ENCODE data around the gene TMED7. TPM values are rescaled to one million over a fixed set of nuclear protein-coding genes. Genes with fewer than 3 reads are reported as not detected.
A peak's percentile ranks its signal among the peaks of the same experiment; 100 is the strongest.

TMED7 gene
- total and polyA plus RNA-seq, 2 of the 13 experiments (the other 11 are each of a cell fraction or from before 2014, with no cell fraction given), result 58.0 to 113 TPM

DNA sequence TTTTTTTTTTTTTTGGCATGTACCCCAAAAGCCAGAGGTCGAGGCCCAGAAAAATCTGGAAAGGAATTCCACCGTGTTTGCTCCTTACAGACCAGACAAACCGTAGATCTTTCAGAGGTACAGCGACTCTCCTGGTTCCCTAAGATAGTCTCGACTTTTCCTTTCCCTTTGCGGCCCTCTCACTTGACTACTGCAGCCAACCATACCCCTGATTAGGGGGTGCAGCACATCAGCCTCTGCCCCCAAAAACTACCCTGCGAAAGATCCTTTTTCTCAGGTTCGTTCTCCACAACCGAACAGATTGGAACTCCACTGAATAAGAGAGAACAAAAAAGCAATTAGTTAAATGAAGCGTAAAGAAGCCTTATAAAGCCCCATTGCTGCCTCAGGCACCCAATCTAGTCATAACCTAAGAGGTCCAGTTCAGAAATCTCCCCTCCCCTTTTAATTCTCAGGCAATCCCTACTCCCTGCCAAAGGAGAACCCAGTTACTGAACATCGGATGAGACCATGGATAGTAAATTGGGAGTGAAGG lies 23.2 kb downstream of the TMED7 start:
- H3K4me1 ChIP-seq (ENCODE audit: insufficient read depth, low read length), result no peaks in the 10 kb centered on the region
- no peaks in the 10 kb centered on the region for H3K9me3 ChIP-seq (ENCODE audit: low read length)
- DNase-seq (ENCODE audit: low spot score) (no peak), ATAC-seq (peak; percentile 15), FAIRE-seq (no peak)
- CTCF ChIA-PET (ENCODE audit: low intra/inter-chr PET ratio, low total read pairs), result no interaction called here
- 0 out of 6 replicates have a peak overlapping the region, but pooled peaks of 1 of the 3 experiments have one; percentile 68 for H3K4me3 ChIP-seq (replicated peaks in 1 of 3; ENCODE audit: insufficient read depth in 1 of 3, low read depth in 2 of 3, low read length in 3 of 3)
- H2AFZ ChIP-seq (ENCODE audit: low read length), result no peak overlapping the region
- H3K79me2 ChIP-seq (ENCODE audit: insufficient read depth, low read length), result no peaks in the 10 kb centered on the region
- H3K27me3 ChIP-seq (ENCODE audit: control insufficient read depth in 1 of 2, insufficient read depth in 2 of 2, low read length in 2 of 2), result no peaks in the 10 kb centered on the region
- H3K9ac ChIP-seq (ENCODE audit: insufficient read depth, low read depth, low read length), result no peak overlapping the region
- H3K36me3 ChIP-seq (replicated peaks in 1 of 2; ENCODE audit: control insufficient read depth in 1 of 2, insufficient read depth in 2 of 2, low read length in 2 of 2), result no peaks in the 10 kb centered on the region
- no peak overlapping the region for H3K27ac ChIP-seq (ENCODE audit: extremely low read length, insufficient read depth, low read length)
- intact Hi-C loops (cut with micrococcal nuclease; ENCODE audit: unreplicated experiment) (no loop called here), in situ Hi-C loops (cut with HindIII; ENCODE audit: extremely low pct_ligation_motif_present, low pct_unique_long_range_greater_than_20kb) (no loop called here)
- 94% methylated on average over 11 of the region's 11 CpGs for WGBS (ENCODE audit: low lambda C conversion rate)
- POLR2A ChIA-PET, result interaction anchor here (0.8 kb wide), 1 partner anchor 58 kb away, joined by 4 read pairs; the partner anchor contains the start of gene FEM1C
- peak overlapping the region; percentile 71 for H3K4me2 ChIP-seq (ENCODE audit: low read depth, low read length)
- TF ChIP-seq HCFC1 (IDR thresholded peaks at IDR 0.05; ENCODE audit: low read depth, low read length) (no peak), ZNF235 (CRISPR knock-in tag; IDR thresholded peaks at IDR 0.05; ENCODE audit: borderline replicate concordance) (no peak), ZBTB42 (CRISPR knock-in tag; IDR thresholded peaks at IDR 0.05) (no peak), GATA4 (IDR thresholded peaks at IDR 0.05; ENCODE audit: borderline replicate concordance, low read depth) (no peak), SALL1 (CRISPR knock-in tag; IDR thresholded peaks at IDR 0.05) (no peak), ZNF225 (CRISPR knock-in tag; IDR thresholded peaks at IDR 0.05) (no peak), JARID2 (CRISPR knock-in tag; IDR thresholded peaks at IDR 0.05; ENCODE audit: insufficient replicate concordance) (no peak), SSRP1 (CRISPR knock-in tag; IDR thresholded peaks at IDR 0.05) (no peak)
- BruUV-seq (replicated peaks), result no TSS peak
- H4K20me1 ChIP-seq (ENCODE audit: insufficient read depth, low read length), result no peaks in the 10 kb centered on the region

Measured in HepG2 (cell line).